Ectodermal cell (in vitro differentiated cells): ENCODE data around the gene MDGA2. TPM values are rescaled to one million over a fixed set of nuclear protein-coding genes. Genes with fewer than 3 reads are reported as not detected.

ENCODE experiments used
- H3K27ac ChIP-seq: 2 replicates; pipeline ENCODE4 v1.7.0; 2013; ENCODE audit warnings: mild to moderate bottlenecking, low read depth, low read length; ENCODE audit not compliant: insufficient read depth, poor library complexity, severe bottlenecking
- H3K27me3 ChIP-seq: 2 replicates; pipeline ENCODE4 v1.7.0; 2013; ENCODE audit warnings: mild to moderate bottlenecking, low read length; ENCODE audit not compliant: insufficient read depth, control insufficient read depth, poor library complexity, severe bottlenecking
- H3K36me3 ChIP-seq: one replicate; pipeline ENCODE4 v1.7.0; 2013; ENCODE audit warnings: low read length; ENCODE audit not compliant: control insufficient read depth, insufficient read depth
- H3K4me1 ChIP-seq: one replicate; pipeline ENCODE4 v1.7.0; 2013; ENCODE audit warnings: low read length; ENCODE audit not compliant: control insufficient read depth, insufficient read depth
- H3K4me3 ChIP-seq: 2 replicates; pipeline ENCODE4 v1.7.0; 2013; ENCODE audit warnings: low read depth, low read length, control low read depth; ENCODE audit not compliant: insufficient read depth
- H3K9me3 ChIP-seq: 2 replicates; pipeline ENCODE4 v1.7.0; 2013; ENCODE audit warnings: mild to moderate bottlenecking, low read length, moderate library complexity; ENCODE audit not compliant: control insufficient read depth
- WGBS, 2 experiments: methylation state at CpG; one replicate each; pipeline ENCODE4 v1.1.7; 2013; ENCODE audit warnings: missing lambda C conversion rate in 2 of 2; 5-methylcytosine and 5-hydroxymethylcytosine counted together
- polyA plus RNA-seq, 4 experiments: library from polyadenylated mRNA; stranded (reverse); fragments of 50-300 nt; gene quantifications; one replicate each; pipeline ENCODE4 v1.2.3, GENCODE V29; 2013

The MDGA2 gene
- polyA plus RNA-seq (2013, experiment 1 of 4): 0.89 TPM
- 0.50 TPM for polyA plus RNA-seq (2013, experiment 2 of 4)
- 0.32 TPM for polyA plus RNA-seq (2013, experiment 3 of 4)
- polyA plus RNA-seq (2013, experiment 4 of 4): 0.65 TPM

GRCh38 chr14:47675466-47676314, at the start of gene MDGA2:
Gene MDGA2 (minus strand): TSS chr14:47675605.
- peaks cover 63% of the 10 kb centered on the region for H3K27me3 ChIP-seq

GRCh38 chr14:47722929-47723693, 47.7 kb upstream of the MDGA2 start:
- Histone ChIP-seq H3K9me3 (no peaks in the 10 kb centered on the region), H3K4me1 (no peaks in the 10 kb centered on the region), H3K36me3 (no peaks in the 10 kb centered on the region), H3K27ac (no peak overlapping the region), H3K4me3 (no peak overlapping the region), H3K27me3 (no peaks in the 10 kb centered on the region)
- 91 to 94% methylated on average over 2 of the region's 2 CpGs for WGBS, 2 experiments

More at GRCh38 chr14:47675466-47676314, at the start of gene MDGA2:
- Histone ChIP-seq H3K4me3 (peak within 1 kb of the TSS; percentile 59), H3K27ac (no peak within 1 kb of the TSS), H3K4me1 (no peaks in the 10 kb centered on the region), H3K36me3 (no peaks in the 10 kb centered on the region), H3K9me3 (no peaks in the 10 kb centered on the region)
- 0% methylated on average over 90 of the region's 90 CpGs for WGBS, 2 experiments

GRCh38 chr14:47720281-47720680, 44.9 kb upstream of the MDGA2 start:
- H3K4me3 ChIP-seq: no peak overlapping the region
- H3K4me1 ChIP-seq: no peaks in the 10 kb centered on the region
- H3K9me3 ChIP-seq: no peaks in the 10 kb centered on the region
- no peaks in the 10 kb centered on the region for H3K27me3 ChIP-seq
- no peak overlapping the region for H3K27ac ChIP-seq
- H3K36me3 ChIP-seq: no peaks in the 10 kb centered on the region
- 92 to 96% methylated on average over 4 of the region's 4 CpGs for WGBS, 2 experiments

- Histone ChIP-seq H3K4me3 (no peak overlapping the region), H3K4me1 (no peaks in the 10 kb centered on the region), H3K27me3 (no peaks in the 10 kb centered on the region), H3K27ac (no peak overlapping the region), H3K36me3 (no peaks in the 10 kb centered on the region), H3K9me3 (no peaks in the 10 kb centered on the region)
- WGBS, 2 experiments: 92 to 97% methylated on average over 2 of the region's 3 CpGs
Measured at GRCh38 chr14:47715330-47715729, 39.9 kb upstream of the MDGA2 start.

GRCh38 chr14:47710581-47710980, 35.2 kb upstream of the MDGA2 start:
- 90 to 92% methylated on average over 2 of the region's 2 CpGs for WGBS, 2 experiments
- Histone ChIP-seq H3K27ac (no peak overlapping the region), H3K27me3 (no peaks in the 10 kb centered on the region), H3K9me3 (no peaks in the 10 kb centered on the region), H3K4me3 (no peak overlapping the region), H3K4me1 (no peaks in the 10 kb centered on the region), H3K36me3 (no peaks in the 10 kb centered on the region)

- no peaks in the 10 kb centered on the region for H3K36me3 ChIP-seq
- H3K4me1 ChIP-seq: no peaks in the 10 kb centered on the region
- H3K27me3 ChIP-seq: no peaks in the 10 kb centered on the region
- H3K27ac ChIP-seq: no peak overlapping the region
- H3K4me3 ChIP-seq: no peak overlapping the region
- no peaks in the 10 kb centered on the region for H3K9me3 ChIP-seq
- WGBS, 2 experiments: 90 to 93% methylated on average over 1 to 2 of the region's 2 CpGs
Measured at GRCh38 chr14:47705683-47706082, 30.3 kb upstream of the MDGA2 start.

GRCh38 chr14:47691829-47692228, 16.4 kb upstream of the MDGA2 start:
- no peak overlapping the region for H3K27ac ChIP-seq
- no peaks in the 10 kb centered on the region for H3K27me3 ChIP-seq
- H3K9me3 ChIP-seq: no peaks in the 10 kb centered on the region
- no peaks in the 10 kb centered on the region for H3K36me3 ChIP-seq
- H3K4me3 ChIP-seq: no peak overlapping the region
- H3K4me1 ChIP-seq: no peaks in the 10 kb centered on the region

- peaks cover 40% of the 10 kb centered on the region for H3K27me3 ChIP-seq
- no peaks in the 10 kb centered on the region for H3K4me1 ChIP-seq
- no peaks in the 10 kb centered on the region for H3K36me3 ChIP-seq
- WGBS, 2 experiments: 44 to 66% methylated on average over 1 of the region's 1 CpG
- H3K4me3 ChIP-seq: no peak overlapping the region
- no peaks in the 10 kb centered on the region for H3K9me3 ChIP-seq
- H3K27ac ChIP-seq: no peak overlapping the region
Measured at GRCh38 chr14:47678993-47679392, 3.6 kb upstream of the MDGA2 start.

- Histone ChIP-seq H3K36me3 (no peaks in the 10 kb centered on the region), H3K27me3 (peaks cover 48% of the 10 kb centered on the region), H3K9me3 (no peaks in the 10 kb centered on the region), H3K4me1 (no peaks in the 10 kb centered on the region), H3K27ac (no peak overlapping the region), H3K4me3 (no peak overlapping the region)
- WGBS, 2 experiments: 67 to 83% methylated on average over 1 to 2 of the region's 2 CpGs
Measured at GRCh38 chr14:47678157-47678556, 2.8 kb upstream of the MDGA2 start.

- H3K27me3 ChIP-seq: peaks cover 63% of the 10 kb centered on the region
- no peak overlapping the region for H3K27ac ChIP-seq
- no peaks in the 10 kb centered on the region for H3K9me3 ChIP-seq
- no peaks in the 10 kb centered on the region for H3K36me3 ChIP-seq
- WGBS, 2 experiments: 1% methylated on average over 15 of the region's 15 CpGs
- H3K4me1 ChIP-seq: no peaks in the 10 kb centered on the region
- peak overlapping the region; percentile 59 for H3K4me3 ChIP-seq
Measured at GRCh38 chr14:47676315-47676617, 861 bp upstream of the MDGA2 start.
